GM21576 (cell line): ENCODE results near the gene CD58.

ENCODE experiments used
- ATAC-seq: cut with Tn5 transposase; IDR thresholded peaks from one replicate; pipeline ENCODE4 v1.9.1; 2021; ENCODE audit warnings: mild to moderate bottlenecking, moderate library complexity; ENCODE audit not compliant: unreplicated experiment

CD58 gene

GRCh38 chr1:116494353-116494692 is 76.5 kb downstream of the CD58 start:
- ATAC-seq = no peak

- no peak for ATAC-seq
Measured at GRCh38 chr1:116493484-116494352, 77.1 kb downstream of the CD58 start.

GRCh38 chr1:116493036-116493435 is 77.8 kb downstream of the CD58 start:
- ATAC-seq = no peak

- no peak for ATAC-seq
Measured at GRCh38 chr1:116492358-116492811, 78.4 kb downstream of the CD58 start.

- no peak for ATAC-seq
Measured at GRCh38 chr1:116491700-116492357, 79.0 kb downstream of the CD58 start.

GRCh38 chr1:116490588-116490987 is 80.2 kb downstream of the CD58 start:
- ATAC-seq = no peak

- ATAC-seq = no peak
Measured at GRCh38 chr1:116489231-116489697, 81.6 kb downstream of the CD58 start.

- ATAC-seq = no peak
Measured at GRCh38 chr1:116488071-116488470, 82.8 kb downstream of the CD58 start.

- no peak for ATAC-seq
Measured at GRCh38 chr1:116487583-116487982, 83.2 kb downstream of the CD58 start.

- ATAC-seq = no peak
Measured at GRCh38 chr1:116487031-116487430, 83.8 kb downstream of the CD58 start.

- no peak for ATAC-seq
Measured at GRCh38 chr1:116486424-116486823, 84.4 kb downstream of the CD58 start.

GRCh38 chr1:116485976-116486375 is 84.8 kb downstream of the CD58 start:
- ATAC-seq = no peak

GRCh38 chr1:116485071-116485735 is 85.6 kb downstream of the CD58 start:
- peak; percentile 73 for ATAC-seq

- no peak for ATAC-seq
Measured at GRCh38 chr1:116483481-116484309, 87.1 kb downstream of the CD58 start.

GRCh38 chr1:116482490-116482889 is 88.3 kb downstream of the CD58 start:
- ATAC-seq = no peak

- ATAC-seq = no peak
Measured at GRCh38 chr1:116481934-116482333, 88.9 kb downstream of the CD58 start.

- ATAC-seq = no peak
Measured at GRCh38 chr1:116478621-116479020, 92.2 kb downstream of the CD58 start.

- no peak for ATAC-seq
Measured at GRCh38 chr1:116477429-116477828, 93.4 kb downstream of the CD58 start.

- no peak for ATAC-seq
Measured at GRCh38 chr1:116476321-116476720, 94.5 kb downstream of the CD58 start.

- ATAC-seq = no peak
Measured at GRCh38 chr1:116475850-116476218, 95.0 kb downstream of the CD58 start.
